ENCODE results near the gene CHRNA3.

DNA sequence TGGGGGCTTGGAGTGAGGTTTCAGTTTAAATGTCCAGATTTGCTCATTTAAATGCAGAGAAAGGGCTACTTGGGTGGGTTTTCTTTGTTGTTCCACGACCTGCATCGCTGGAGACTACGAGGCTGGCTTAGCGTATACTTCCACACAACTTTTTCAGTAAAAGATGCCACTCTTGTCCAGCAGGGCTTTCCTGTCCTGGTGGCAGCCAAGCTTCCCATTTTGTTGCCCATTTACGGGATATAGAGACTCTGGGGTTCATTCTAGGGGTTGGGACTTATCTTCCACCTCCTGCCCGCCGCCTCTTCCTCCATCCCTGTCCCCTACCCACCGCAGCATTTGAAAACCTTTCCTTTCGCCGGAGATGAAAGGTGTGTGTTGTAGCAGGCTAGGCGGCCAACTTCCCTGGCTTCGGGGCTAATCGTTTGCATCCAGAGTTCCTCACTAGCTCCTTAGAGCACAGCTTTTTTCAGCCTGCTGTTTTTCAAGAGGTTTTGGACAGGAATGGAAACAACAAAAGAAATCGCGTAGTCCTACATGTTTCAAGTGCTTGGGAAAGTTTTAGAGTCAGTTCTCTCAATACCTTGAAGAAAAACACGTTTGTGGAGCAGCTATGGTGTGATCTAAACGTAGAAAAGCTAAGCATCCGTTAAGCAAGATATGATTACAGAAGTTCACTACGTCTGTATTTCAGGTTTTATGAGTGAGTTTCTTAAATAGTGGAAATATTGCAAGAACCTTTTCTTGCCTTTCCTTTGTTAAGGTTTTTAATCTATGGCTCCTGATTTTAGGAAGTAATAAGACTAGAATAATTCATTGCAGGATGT, 54.6 kb downstream of the CHRNA3 start:
- TF ChIP-seq JUND (IDR thresholded peaks at IDR 0.05) (no peak), POLR2A (IDR thresholded peaks at IDR 0.05; ENCODE audit: borderline replicate concordance, extremely low read depth, insufficient read depth, insufficient read length) (no peak), EZH2 (IDR thresholded peaks at IDR 0.05) (no peak), POLR2AphosphoS5 (IDR thresholded peaks at IDR 0.05; ENCODE audit: low read depth, low read length) (no peak), RAD21 (IDR thresholded peaks at IDR 0.05; ENCODE audit: low read depth) (no peak), ATF3 (IDR thresholded peaks at IDR 0.05) (no peak), CTCF (IDR thresholded peaks at IDR 0.05 in 2 of 3, conservative IDR thresholded peaks at IDR 0.05 in 1 of 3; ENCODE audit: borderline replicate concordance in 1 of 3, insufficient read depth in 1 of 3, low read depth in 2 of 3, low read length in 2 of 3) (peak in 2 of 3 experiments; percentile 19 to 23; a peak in 2 of 6 replicates), YY1 (IDR thresholded peaks at IDR 0.05; ENCODE audit: extremely low read depth, insufficient replicate concordance, low read depth, low read length) (no peak), ELF1 (IDR thresholded peaks at IDR 0.05; ENCODE audit: borderline replicate concordance, low read depth) (no peak), SIN3A (IDR thresholded peaks at IDR 0.05; ENCODE audit: low read depth) (no peak)

All from HCT116 (cell line).